Stomach (tissue), 9 donors: ENCODE data around the gene SIRT7. TPM values are rescaled to one million over a fixed set of nuclear protein-coding genes. Genes with fewer than 3 reads are reported as not detected.

Experiments
- DNase-seq, 2 donors: peaks; one replicate each; pipeline versions ENCODE4 v3.0.0 to v3.0.0-alpha.2; 2013 to 2019
- H3K27ac ChIP-seq, 5 donors: fragments of 200-600 bp in 4 of 5; sonication (generic) in 4 of 5; one replicate each; pipeline ENCODE4 v1.5.1; 2013 to 2019; ENCODE audit warnings: mild to moderate bottlenecking in 1 of 5, moderate library complexity in 1 of 5
- H3K27me3 ChIP-seq, 3 donors: fragments of 200-600 bp; sonication (generic); one replicate each; pipeline ENCODE4 v1.5.1; 2017 to 2019; ENCODE audit warnings: mixed run types in 1 of 3
- H3K36me3 ChIP-seq, 4 donors: fragments of 200-600 bp; sonication (generic); 1 replicate in 3 of 4; 2 replicates in 1 of 4; pipeline ENCODE4 v1.5.1; 2016 to 2019
- H3K4me1 ChIP-seq, 4 donors: fragments of 200-600 bp; sonication (generic); one replicate each; pipeline ENCODE4 v1.5.1; 2016 to 2019
- H3K4me3 ChIP-seq, 4 donors: fragments of 200-600 bp; sonication (generic) in 3 of 4; one replicate each; pipeline ENCODE4 v1.5.1; 2016 to 2019; ENCODE audit warnings: mild to moderate bottlenecking in 1 of 4
- H3K9me3 ChIP-seq, 4 donors: fragments of 200-600 bp; sonication (generic); one replicate each; pipeline ENCODE4 v1.5.1; 2016 to 2019
- CTCF ChIP-seq, 7 experiments: fragments of 450-650 bp in 4 of 7; fragments of 200-600 bp in 3 of 7; sonication (generic) in 3 of 7; IDR thresholded peaks; one replicate each; pipeline ENCODE4 v1.5.1; 2016 to 2019; ENCODE audit warnings: antibody characterized with exemption in 7 of 7, control low read depth in 2 of 7, mild to moderate bottlenecking in 1 of 7
- EP300 ChIP-seq: sonication (generic); formaldehyde crosslinking; IDR thresholded peaks from one replicate; pipeline ENCODE4 v1.6.1; 2017; ENCODE audit warnings: antibody characterized with exemption
- POLR2A ChIP-seq, 4 donors: fragments of 450-650 bp; IDR thresholded peaks; one replicate each; pipeline ENCODE4 v1.6.1; 2016; ENCODE audit warnings: antibody characterized with exemption in 4 of 4, control low read depth in 2 of 4, mild to moderate bottlenecking in 1 of 4, moderate library complexity in 1 of 4
- POLR2AphosphoS5 ChIP-seq, 3 donors: sonication (generic); formaldehyde crosslinking; IDR thresholded peaks; one replicate each; pipeline ENCODE4 v1.6.1; 2016; ENCODE audit warnings: antibody characterized with exemption in 3 of 3
- WGBS, 5 donors: extraction: QIAGEN DNeasy Blood & Tissue Kit in 3 of 5; methylation state at CpG; one replicate each; pipeline versions ENCODE4 v1.1.5 to v1.1.7; 2013 to 2018; 5-methylcytosine and 5-hydroxymethylcytosine counted together
- intact Hi-C: fragments of 100-400 bp; cut with DNase I; formaldehyde crosslinking; loops from one replicate; pipeline ENCODE4 v1.15.1; 2023; ENCODE audit warnings: low total_unique reads
- polyA plus RNA-seq, 3 donors: library from polyadenylated mRNA; stranded (reverse); fragments of 200-250 nt; gene quantifications; one replicate each; pipeline ENCODE4 v1.2.3, GENCODE V29; 2013
- total RNA-seq, 5 donors: library from RNA; depleted of rRNA; stranded (reverse); fragments of >200 nt; gene quantifications; one replicate each; pipeline versions ENCODE4 v1.1.0 to v1.2.3, GENCODE V29; 2014 to 2016
- donor health status: healthy with polysubstance abuse.
- donor health status: Bipolar disorder and iron deficiency.
- donor health status: healthy.

Gene SIRT7
- total and polyA plus RNA-seq, 8 donors: 18.2 to 128 (median 45.5) TPM

DNA sequence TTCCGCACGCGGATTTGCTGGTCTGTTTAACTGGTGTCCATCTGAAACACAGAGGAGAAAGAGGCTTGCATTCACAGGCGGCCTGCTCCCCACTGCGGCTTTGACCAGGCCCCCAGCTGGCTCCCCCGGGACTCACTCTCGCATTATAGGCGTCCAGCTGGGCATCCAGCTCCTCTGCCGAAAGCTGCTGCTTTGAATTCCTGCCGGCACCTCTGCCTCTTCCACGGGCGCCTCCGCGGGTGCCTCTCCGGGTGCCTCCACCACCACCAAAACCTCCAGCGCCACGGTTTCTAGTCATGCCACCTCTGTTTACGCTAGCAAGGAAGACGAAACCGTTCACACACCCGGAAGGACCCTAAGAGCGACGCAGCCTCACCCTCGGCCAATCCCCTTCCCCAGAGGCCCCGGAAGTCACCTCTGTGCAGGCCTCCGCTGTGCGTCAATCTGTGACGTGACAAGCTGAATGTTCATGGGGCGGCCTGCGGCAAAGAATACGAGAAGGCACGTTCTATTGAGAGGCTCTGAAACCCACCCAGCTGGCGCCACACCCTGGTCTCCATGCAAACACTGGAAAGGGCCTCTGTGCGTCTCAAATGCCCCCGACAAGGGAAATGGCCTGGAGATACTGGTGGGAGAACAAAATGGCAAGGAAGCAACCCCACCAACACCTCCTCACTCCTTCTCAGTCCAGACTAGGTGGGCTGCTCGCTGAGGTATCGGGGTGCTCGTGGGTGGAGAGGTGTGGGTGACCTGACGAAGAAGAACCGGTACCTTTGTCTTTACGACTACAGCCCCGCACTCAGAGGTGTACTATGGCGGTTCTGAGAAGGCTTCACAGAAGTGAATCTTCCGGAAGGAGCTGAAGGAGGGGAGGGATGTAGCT is 29.6 kb downstream of the SIRT7 start:
- no peak for DNase-seq
- WGBS, 5 donors: 93 to 95% (median 94%) methylated on average over 43 to 44 of the region's 44 CpGs
- Histone ChIP-seq H3K27me3 (no peaks in the 10 kb centered on the region), H3K36me3 (peaks cover 33 to 71% (median 66%) of the 10 kb centered on the region in 4 donors), H3K4me3 (no peak overlapping the region), H3K9me3 (no peaks in the 10 kb centered on the region), H3K4me1 (peaks cover 23 to 42% (median 35%) of the 10 kb centered on the region in 4 donors), H3K27ac (no peak overlapping the region)
- TF ChIP-seq POLR2AphosphoS5 (IDR thresholded peaks at IDR 0.05) (no peak), EP300 (no peak), POLR2A (IDR thresholded peaks at IDR 0.05) (no peak), CTCF (IDR thresholded peaks at IDR 0.05) (no peak)
- intact Hi-C loops: no loop called here

- H3K27ac ChIP-seq: no peak overlapping the region
- intact Hi-C loops: no loop called here
- no peaks in the 10 kb centered on the region for H3K27me3 ChIP-seq
- H3K4me1 ChIP-seq: peaks cover 15 to 28% (median 22%) of the 10 kb centered on the region in 4 donors
- WGBS, 5 donors: 84 to 92% (median 88%) methylated on average over 11 of the region's 11 CpGs
- DNase-seq: no peak
- TF ChIP-seq EP300 (no peak), POLR2AphosphoS5 (IDR thresholded peaks at IDR 0.05) (peak in 1 of 3 donors; percentile 27), POLR2A (IDR thresholded peaks at IDR 0.05) (no peak), CTCF (IDR thresholded peaks at IDR 0.05) (no peak)
- peaks cover 33 to 91% (median 88%) of the 10 kb centered on the region in 4 donors for H3K36me3 ChIP-seq
- no peaks in the 10 kb centered on the region for H3K9me3 ChIP-seq
- no peak overlapping the region for H3K4me3 ChIP-seq
These were observed 32.0 kb downstream of the SIRT7 start for GRCh38 chr17:81885869-81886548.

GRCh38 chr17:81885454-81885853 is 32.5 kb downstream of the SIRT7 start:
- no peak for TF ChIP-seq POLR2AphosphoS5 (IDR thresholded peaks at IDR 0.05)
- no peak for TF ChIP-seq CTCF (IDR thresholded peaks at IDR 0.05)
- no peak for TF ChIP-seq POLR2A (IDR thresholded peaks at IDR 0.05)
- TF ChIP-seq EP300: no peak
- intact Hi-C loops: no loop called here
- H3K27ac ChIP-seq: no peak overlapping the region
- H3K9me3 ChIP-seq: no peaks in the 10 kb centered on the region
- DNase-seq: no peak
- WGBS, 5 donors: 82 to 88% (median 86%) methylated on average over 10 of the region's 10 CpGs
- H3K4me3 ChIP-seq: no peak overlapping the region
- H3K27me3 ChIP-seq: no peaks in the 10 kb centered on the region
- H3K36me3 ChIP-seq: peaks cover 33 to 95% (median 93%) of the 10 kb centered on the region in 4 donors
- H3K4me1 ChIP-seq: peaks cover 11 to 24% (median 17%) of the 10 kb centered on the region in 4 donors

DNA sequence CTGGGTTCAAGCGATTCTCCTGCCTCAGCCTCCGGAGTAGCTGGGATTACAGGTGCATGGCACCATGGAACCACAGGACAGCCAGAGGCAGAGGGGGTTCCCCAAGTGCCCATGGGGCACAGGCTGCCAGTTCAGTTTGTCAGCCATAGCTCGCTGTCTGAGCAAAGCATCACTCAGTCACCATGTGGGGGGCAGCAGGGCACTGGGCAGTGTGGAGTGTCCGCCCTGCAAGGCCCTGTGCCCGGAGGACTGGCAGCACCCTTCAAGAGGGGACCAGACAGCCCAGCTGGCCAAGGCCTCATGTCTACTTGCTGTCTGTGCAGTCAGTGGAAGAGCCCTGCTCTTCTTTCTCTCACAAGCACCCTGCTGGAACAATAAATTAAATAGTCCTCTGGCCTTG is 33.0 kb downstream of the SIRT7 start:
- intact Hi-C loops: no loop called here
- Histone ChIP-seq H3K4me1 (peaks cover 6 to 19% (median 13%) of the 10 kb centered on the region in 4 donors), H3K36me3 (peaks cover 33 to 98% (median 95%) of the 10 kb centered on the region in 4 donors), H3K4me3 (no peak overlapping the region), H3K27ac (no peak overlapping the region), H3K27me3 (no peaks in the 10 kb centered on the region), H3K9me3 (no peaks in the 10 kb centered on the region)
- WGBS, 5 donors: 94 to 99% (median 96%) methylated on average over 4 to 5 of the region's 5 CpGs
- no peak for DNase-seq
- no peak for TF ChIP-seq CTCF (IDR thresholded peaks at IDR 0.05)
- no peak for TF ChIP-seq EP300
- TF ChIP-seq POLR2AphosphoS5 (IDR thresholded peaks at IDR 0.05): no peak
- no peak for TF ChIP-seq POLR2A (IDR thresholded peaks at IDR 0.05)
